Right cardiac atrium (tissue), 5 donors: Measurements from ENCODE around the gene FNDC4. TPM values are rescaled to one million over a fixed set of nuclear protein-coding genes. Genes with fewer than 3 reads are reported as not detected.

Experiments
- ATAC-seq, 2 donors: fragments of 200-7000 bp; cut with Tn5 transposase; one replicate each; pipeline versions ENCODE4 v1.8.0 to v1.9.1; 2020; ENCODE audit warnings: moderate library complexity in 2 of 2, mild to moderate bottlenecking in 1 of 2
- DNase-seq, 3 donors: peaks; one replicate each; pipeline ENCODE4 v3.0.0-alpha.2; 2020
- H3K27ac ChIP-seq: one replicate; pipeline ENCODE4 v1.5.1; 2013; ENCODE audit warnings: mild to moderate bottlenecking, low read length, control low read depth, moderate library complexity
- H3K27me3 ChIP-seq: one replicate; pipeline ENCODE4 v1.6.1; 2013; ENCODE audit not compliant: control insufficient read depth, insufficient read depth
- H3K4me1 ChIP-seq: one replicate; pipeline ENCODE4 v1.6.1; 2013; ENCODE audit warnings: low read length; ENCODE audit not compliant: control insufficient read depth, insufficient read depth
- H3K4me3 ChIP-seq: one replicate; pipeline ENCODE4 v1.5.1; 2013; ENCODE audit warnings: low read length, control low read depth
- H3K9me3 ChIP-seq: one replicate; pipeline ENCODE4 v1.6.1; 2013; ENCODE audit warnings: low read length; ENCODE audit not compliant: control insufficient read depth
- WGBS: extraction: QIAGEN DNeasy Blood & Tissue Kit; methylation state at CpG from one replicate; pipeline ENCODE4 v1.1.7; 2013; 5-methylcytosine and 5-hydroxymethylcytosine counted together
- intact Hi-C, 4 donors: fragments of 100-400 bp; cut with DNase I; formaldehyde crosslinking; loops; one replicate each; pipeline versions ENCODE4 v1.11.0 to v1.14.0; 2022 to 2023
- polyA plus RNA-seq: library from polyadenylated mRNA; stranded (reverse); fragments of 200-250 nt; gene quantifications from one replicate; pipeline ENCODE4 v1.2.3, GENCODE V29; 2013
- total RNA-seq, 4 donors: library from RNA; stranded (reverse); fragmentation: NEBNext Ultra II Directional; extraction: Animal tissue kit (Norgen Biotek cat#: 25700); gene quantifications; one replicate each; pipeline ENCODE4 v1.2.1, GENCODE V29; 2021
- donor health status: healthy with polysubstance abuse.
- donor health status: DM: no; HTN: yes; CAD: no.
- donor health status: DM: no; HTN: no; CAD: no.
- donor health status: DM: no; HTN: yes; CAD: no; lungs with severe emphysema.
- donor health status: DM: yes; HTN: yes; CAD: no.

FNDC4 gene
- total and polyA plus RNA-seq, 5 donors = 5.4 to 22.5 (median 10.7) TPM

GRCh38 chr2:27446057-27446456 lies 48.9 kb downstream of the FNDC4 start:
- 89% methylated on average over 3 of the region's 3 CpGs for WGBS
- intact Hi-C loops = no loop called here
- no peak for ATAC-seq

GRCh38 chr2:27445615-27446014 lies 49.4 kb downstream of the FNDC4 start:
- H3K4me1 ChIP-seq = peaks cover 4% of the 10 kb centered on the region
- H3K27ac ChIP-seq = no peak overlapping the region
- no peak overlapping the region for H3K4me3 ChIP-seq
- 92% methylated on average over 8 of the region's 8 CpGs for WGBS
- intact Hi-C loops = no loop called here
- no peaks in the 10 kb centered on the region for H3K9me3 ChIP-seq
- no peak for DNase-seq
- H3K27me3 ChIP-seq = no peaks in the 10 kb centered on the region
- ATAC-seq = no peak

More at GRCh38 chr2:27446057-27446456, 48.9 kb downstream of the FNDC4 start:
- peaks cover 4% of the 10 kb centered on the region for H3K4me1 ChIP-seq
- H3K4me3 ChIP-seq = no peak overlapping the region
- H3K9me3 ChIP-seq = no peaks in the 10 kb centered on the region
- H3K27ac ChIP-seq = no peak overlapping the region
- no peaks in the 10 kb centered on the region for H3K27me3 ChIP-seq
- no peak for DNase-seq

GRCh38 chr2:27445155-27445554 lies 49.8 kb downstream of the FNDC4 start:
- no peak overlapping the region for H3K4me3 ChIP-seq
- intact Hi-C loops = no loop called here
- 94% methylated on average over 8 of the region's 8 CpGs for WGBS
- H3K9me3 ChIP-seq = no peaks in the 10 kb centered on the region
- peaks cover 4% of the 10 kb centered on the region for H3K4me1 ChIP-seq
- H3K27me3 ChIP-seq = no peaks in the 10 kb centered on the region
- DNase-seq (no peak), ATAC-seq (no peak)
- H3K27ac ChIP-seq = no peak overlapping the region

GRCh38 chr2:27442920-27443282 lies 52.1 kb downstream of the FNDC4 start:
- DNase-seq (no peak), ATAC-seq (peak; percentile 27 to 34)
- Histone ChIP-seq H3K4me1 (peaks cover 4% of the 10 kb centered on the region), H3K27me3 (no peaks in the 10 kb centered on the region), H3K27ac (no peak overlapping the region), H3K4me3 (no peak overlapping the region), H3K9me3 (no peaks in the 10 kb centered on the region)
- intact Hi-C loops = no loop called here
- 77% methylated on average over 6 of the region's 6 CpGs for WGBS

- WGBS = 37% methylated on average over 80 of the region's 80 CpGs
- DNase-seq = peak in 2 of 3 donors; percentile 59 to 67
- peaks cover 4% of the 10 kb centered on the region for H3K4me1 ChIP-seq
- H3K4me3 ChIP-seq = no peak within 1 kb of the TSS
- H3K27ac ChIP-seq = no peak within 1 kb of the TSS
- H3K27me3 ChIP-seq = no peaks in the 10 kb centered on the region
- intact Hi-C loops = no loop called here
- H3K9me3 ChIP-seq = no peaks in the 10 kb centered on the region
- ATAC-seq = peak; percentile 60 to 62
Measured at GRCh38 chr2:27441958-27442919, 52.8 kb downstream of the FNDC4 start, which contains the start of gene KRTCAP3. Gene KRTCAP3 (plus strand): TSS chr2:27442381. CDS start chr2:27442413, 32 bp downstream.

Other genes with a start within 250 kb of the FNDC4 start
- gene SLC30A3, start 232.2 kb downstream of the FNDC4 start, total RNA-seq = 10 to 100 TPM in 1 of 4 donors, 1 to 10 TPM in 3; 9.4 to 17.3 (median 9.6) TPM
- 7.3 TPM for gene SLC30A3, start 232.2 kb downstream of the FNDC4 start, polyA plus RNA-seq
- gene DNAJC5G, start 219.8 kb downstream of the FNDC4 start, total RNA-seq = 1 to 10 TPM; 1.3 to 3.0 (median 1.8) TPM
- 2.2 TPM for gene DNAJC5G, start 219.8 kb downstream of the FNDC4 start, polyA plus RNA-seq
- 100 to 1,000 TPM; 101 to 188 (median 149) TPM for gene TRIM54, start 212.8 kb downstream of the FNDC4 start, total RNA-seq
- gene TRIM54, start 212.8 kb downstream of the FNDC4 start, polyA plus RNA-seq = 144 TPM
- 1 to 10 TPM in 3 of 4 donors, under 1 TPM in 1; 0.96 to 3.3 (median 1.5) TPM for gene UCN, start 186.8 kb downstream of the FNDC4 start, total RNA-seq
- 0.72 TPM for gene UCN, start 186.8 kb downstream of the FNDC4 start, polyA plus RNA-seq
- 10 to 100 TPM; 40.3 to 77.1 (median 56.4) TPM for gene MPV17, start 172.1 kb downstream of the FNDC4 start, total RNA-seq
- 98.2 TPM for gene MPV17, start 172.1 kb downstream of the FNDC4 start, polyA plus RNA-seq
- gene GTF3C2, start 138.4 kb downstream of the FNDC4 start, total RNA-seq = 10 to 100 TPM; 24.8 to 32.1 (median 26.6) TPM
- gene GTF3C2, start 138.4 kb downstream of the FNDC4 start, polyA plus RNA-seq = 16.9 TPM
- gene EIF2B4, start 124.9 kb downstream of the FNDC4 start, total RNA-seq = 10 to 100 TPM; 31.8 to 36.0 (median 33.9) TPM
- gene EIF2B4, start 124.9 kb downstream of the FNDC4 start, polyA plus RNA-seq = 31.2 TPM
- gene SNX17, start 124.6 kb downstream of the FNDC4 start, total RNA-seq = 10 to 100 TPM; 61.7 to 74.8 (median 68.2) TPM
- gene SNX17, start 124.6 kb downstream of the FNDC4 start, polyA plus RNA-seq = 54.8 TPM
- 10 to 100 TPM in 1 of 4 donors, 1 to 10 TPM in 3; 8.1 to 13.1 (median 8.5) TPM for gene ZNF513, start 114.5 kb downstream of the FNDC4 start, total RNA-seq
- 9.6 TPM for gene ZNF513, start 114.5 kb downstream of the FNDC4 start, polyA plus RNA-seq
- gene PPM1G, start 85.6 kb downstream of the FNDC4 start, total RNA-seq = 10 to 100 TPM; 31.5 to 40.4 (median 37.3) TPM
- gene PPM1G, start 85.6 kb downstream of the FNDC4 start, polyA plus RNA-seq = 35.0 TPM
- 10 to 100 TPM; 46.6 to 61.3 (median 51.8) TPM for gene NRBP1, start 66.6 kb downstream of the FNDC4 start, total RNA-seq
- gene NRBP1, start 66.6 kb downstream of the FNDC4 start, polyA plus RNA-seq = 37.7 TPM
- 1 to 10 TPM in 1 of 4 donors, under 1 TPM in 2, not detected in 1; 0.59 to 1.3 (median 0.82) TPM for gene KRTCAP3, start 52.8 kb downstream of the FNDC4 start, total RNA-seq
- gene KRTCAP3, start 52.8 kb downstream of the FNDC4 start, polyA plus RNA-seq = 0.38 TPM
- gene IFT172, start 5.5 kb downstream of the FNDC4 start, total RNA-seq = 10 to 100 TPM; 17.0 to 29.5 (median 26.7) TPM
- gene IFT172, start 5.5 kb downstream of the FNDC4 start, polyA plus RNA-seq = 25.4 TPM
- gene GCKR, start 1.6 kb upstream of the FNDC4 start, total RNA-seq = 1 to 10 TPM in 1 of 4 donors, under 1 TPM in 3; 0.44 to 1.0 (median 0.57) TPM
- 0.50 TPM for gene GCKR, start 1.6 kb upstream of the FNDC4 start, polyA plus RNA-seq
- 10 to 100 TPM; 24.0 to 26.5 (median 24.8) TPM for gene ZNF512, start 87.8 kb upstream of the FNDC4 start, total RNA-seq
- gene ZNF512, start 87.8 kb upstream of the FNDC4 start, polyA plus RNA-seq = 11.9 TPM
- 1 to 10 TPM; 3.1 to 8.1 (median 6.4) TPM for gene CCDC121, start 133.8 kb upstream of the FNDC4 start, total RNA-seq
- 4.1 TPM for gene CCDC121, start 133.8 kb upstream of the FNDC4 start, polyA plus RNA-seq
- gene GPN1, start 133.8 kb upstream of the FNDC4 start, total RNA-seq = 10 to 100 TPM; 15.9 to 21.8 (median 17.8) TPM
- 15.5 TPM for gene GPN1, start 133.8 kb upstream of the FNDC4 start, polyA plus RNA-seq
- gene SUPT7L, start 168.4 kb upstream of the FNDC4 start, total RNA-seq = 10 to 100 TPM; 27.3 to 30.9 (median 29.0) TPM
- 26.8 TPM for gene SUPT7L, start 168.4 kb upstream of the FNDC4 start, polyA plus RNA-seq
- gene SLC4A1AP, start 168.7 kb upstream of the FNDC4 start, total RNA-seq = 10 to 100 TPM; 19.4 to 21.8 (median 21.2) TPM
- gene SLC4A1AP, start 168.7 kb upstream of the FNDC4 start, polyA plus RNA-seq = 19.9 TPM